Urinary bladder (tissue), 4 donors: ENCODE data around the gene NANOS3. TPM values are rescaled to one million over a fixed set of nuclear protein-coding genes. Genes with fewer than 3 reads are reported as not detected.
"Not testable (repeated sequence)": the region's sequence is repeated elsewhere in the genome, so short reads cannot be mapped to it uniquely, and the experiment has no call there.

Source experiments
- DNase-seq: peaks from one replicate; pipeline ENCODE4 v3.0.0-alpha.2; 2015; ENCODE audit errors: extremely low spot score
- H3K27ac ChIP-seq: one replicate; pipeline ENCODE4 v1.5.1; 2013; ENCODE audit warnings: low read depth, mild to moderate bottlenecking, moderate library complexity
- H3K36me3 ChIP-seq: one replicate; pipeline ENCODE4 v1.6.1; 2013; ENCODE audit warnings: mild to moderate bottlenecking, moderate library complexity; ENCODE audit not compliant: insufficient read depth
- H3K4me1 ChIP-seq: one replicate; pipeline ENCODE4 v1.6.1; 2013; ENCODE audit warnings: mild to moderate bottlenecking, moderate library complexity; ENCODE audit not compliant: insufficient read depth
- H3K4me3 ChIP-seq: one replicate; pipeline ENCODE4 v1.5.1; 2013; ENCODE audit warnings: low read depth, low read length
- WGBS: extraction: QIAGEN DNeasy Blood & Tissue Kit; methylation state at CpG from one replicate; pipeline ENCODE4 v1.1.7; 2013; 5-methylcytosine and 5-hydroxymethylcytosine counted together
- polyA plus RNA-seq: library from polyadenylated mRNA; stranded (reverse); fragments of 200-250 nt; gene quantifications from one replicate; pipeline ENCODE4 v1.2.3, GENCODE V29; 2013
- small RNA-seq: library from RNA; depleted of rRNA; stranded (forward); fragments of <200 nt; gene quantifications from one replicate; pipeline ENCODE3, GENCODE V24; 2014
- total RNA-seq: library from RNA; depleted of rRNA; stranded (reverse); fragments of >200 nt; gene quantifications from one replicate; pipeline ENCODE4 v1.2.3, GENCODE V29; 2014
- donor health status: healthy with polysubstance abuse.
- donor health status: healthy.

Gene NANOS3
- total and polyA plus RNA-seq, 2 donors, result 0.57 TPM; not detected in 1

GRCh38 chr19:13920940-13921747, 44.2 kb downstream of the NANOS3 start:
- H3K27ac ChIP-seq, result no peak overlapping the region
- no peak overlapping the region for H3K4me3 ChIP-seq
- no peak for DNase-seq
- H3K4me1 ChIP-seq, result no peaks in the 10 kb centered on the region
- H3K36me3 ChIP-seq, result peaks cover 14% of the 10 kb centered on the region
- 82% methylated on average over 2 of the region's 2 CpGs for WGBS

- H3K36me3 ChIP-seq, result peaks cover 14% of the 10 kb centered on the region
- H3K27ac ChIP-seq, H3K4me3 ChIP-seq, H3K4me1 ChIP-seq, DNase-seq: not testable (repeated sequence)
- 98% methylated on average over 6 of the region's 6 CpGs for WGBS
Measured at GRCh38 chr19:13922118-13922517, 45.2 kb downstream of the NANOS3 start.

- H3K27ac ChIP-seq, result no peak overlapping the region
- peaks cover 16% of the 10 kb centered on the region for H3K36me3 ChIP-seq
- DNase-seq, result no peak
- no peaks in the 10 kb centered on the region for H3K4me1 ChIP-seq
- WGBS, result 94% methylated on average over 28 of the region's 28 CpGs
- no peak overlapping the region for H3K4me3 ChIP-seq
Measured at GRCh38 chr19:13923194-13923987, 46.5 kb downstream of the NANOS3 start.

- Histone ChIP-seq H3K27ac (no peak overlapping the region), H3K4me1 (no peaks in the 10 kb centered on the region), H3K4me3 (no peak overlapping the region), H3K36me3 (peaks cover 9% of the 10 kb centered on the region)
- no peak for DNase-seq
- WGBS, result 79% methylated on average over 4 of the region's 4 CpGs
Measured at GRCh38 chr19:13926010-13926409, 49.1 kb downstream of the NANOS3 start.

GRCh38 chr19:13926715-13927114, 49.8 kb downstream of the NANOS3 start:
- no peak overlapping the region for H3K27ac ChIP-seq
- no peak overlapping the region for H3K4me3 ChIP-seq
- no peaks in the 10 kb centered on the region for H3K4me1 ChIP-seq
- 84% methylated on average over 8 of the region's 8 CpGs for WGBS
- DNase-seq, result no peak
- H3K36me3 ChIP-seq, result peaks cover 9% of the 10 kb centered on the region

GRCh38 chr19:13929340-13929739, 52.4 kb downstream of the NANOS3 start:
- Histone ChIP-seq H3K27ac (no peak overlapping the region), H3K4me3 (no peak overlapping the region), H3K36me3 (peaks cover 6% of the 10 kb centered on the region), H3K4me1 (no peaks in the 10 kb centered on the region)
- DNase-seq, result no peak
- 82% methylated on average over 12 of the region's 12 CpGs for WGBS

- no peak overlapping the region for H3K27ac ChIP-seq
- peaks cover 6% of the 10 kb centered on the region for H3K36me3 ChIP-seq
Measured at GRCh38 chr19:13929956-13930355, 53.0 kb downstream of the NANOS3 start.

More at GRCh38 chr19:13929956-13930355, 53.0 kb downstream of the NANOS3 start:
- no peak for DNase-seq
- Histone ChIP-seq H3K4me3 (no peak overlapping the region), H3K4me1 (no peaks in the 10 kb centered on the region)
- WGBS, result 90% methylated on average over 17 of the region's 17 CpGs

Small RNA genes within 50 kb of the gene (small RNA-seq; reads per million reads assigned to genes)
- gene MIR181C (352 reads per million, percentile 98 among the genes with 10 or more reads in this experiment), gene MIR181D (34.4 reads per million, percentile 96 among the genes with 10 or more reads in this experiment)

Other genes starting within 250 kb of the NANOS3 start
- 23.3 TPM for gene MRI1, start 112.6 kb upstream of the NANOS3 start, total RNA-seq
- 38.1 TPM for gene MRI1, start 112.6 kb upstream of the NANOS3 start, polyA plus RNA-seq
- 22.6 TPM for gene C19orf53, start 102.7 kb upstream of the NANOS3 start, total RNA-seq
- 156 TPM for gene C19orf53, start 102.7 kb upstream of the NANOS3 start, polyA plus RNA-seq
- 2.5 TPM for gene ZSWIM4, start 81.7 kb upstream of the NANOS3 start, total RNA-seq
- gene ZSWIM4, start 81.7 kb upstream of the NANOS3 start, polyA plus RNA-seq, result 2.2 TPM
- 2.0 TPM for gene BRME1, start 29.0 kb downstream of the NANOS3 start, total RNA-seq
- 2.2 TPM for gene BRME1, start 29.0 kb downstream of the NANOS3 start, polyA plus RNA-seq
- 7.3 TPM for gene CC2D1A, start 29.1 kb downstream of the NANOS3 start, total RNA-seq
- 25.8 TPM for gene CC2D1A, start 29.1 kb downstream of the NANOS3 start, polyA plus RNA-seq
- 0.21 TPM for gene PODNL1, start 61.3 kb downstream of the NANOS3 start, total RNA-seq
- 2.4 TPM for gene PODNL1, start 61.3 kb downstream of the NANOS3 start, polyA plus RNA-seq
- gene DCAF15, start 75.4 kb downstream of the NANOS3 start, total RNA-seq, result 6.6 TPM
- gene DCAF15, start 75.4 kb downstream of the NANOS3 start, polyA plus RNA-seq, result 26.0 TPM
- 2.9 TPM for gene RFX1, start 129.2 kb downstream of the NANOS3 start, total RNA-seq
- gene RFX1, start 129.2 kb downstream of the NANOS3 start, polyA plus RNA-seq, result 8.1 TPM
- gene RLN3, start 151.0 kb downstream of the NANOS3 start, total RNA-seq, result not detected
- gene RLN3, start 151.0 kb downstream of the NANOS3 start, polyA plus RNA-seq, result not detected
- gene IL27RA, start 154.6 kb downstream of the NANOS3 start, total RNA-seq, result 2.0 TPM
- gene IL27RA, start 154.6 kb downstream of the NANOS3 start, polyA plus RNA-seq, result 4.8 TPM
- 0.90 TPM for gene PALM3, start 184.9 kb downstream of the NANOS3 start, total RNA-seq
- 2.8 TPM for gene PALM3, start 184.9 kb downstream of the NANOS3 start, polyA plus RNA-seq
- gene MISP3, start 195.7 kb downstream of the NANOS3 start, total RNA-seq, result 0.21 TPM
- gene MISP3, start 195.7 kb downstream of the NANOS3 start, polyA plus RNA-seq, result 2.6 TPM
- gene C19orf67, start 208.6 kb downstream of the NANOS3 start, total RNA-seq, result not detected
- gene C19orf67, start 208.6 kb downstream of the NANOS3 start, polyA plus RNA-seq, result not detected
- 16.0 TPM for gene SAMD1, start 213.6 kb downstream of the NANOS3 start, total RNA-seq
- gene SAMD1, start 213.6 kb downstream of the NANOS3 start, polyA plus RNA-seq, result 50.5 TPM
- gene PRKACA, start 240.6 kb downstream of the NANOS3 start, total RNA-seq, result 41.8 TPM
- gene PRKACA, start 240.6 kb downstream of the NANOS3 start, polyA plus RNA-seq, result 91.4 TPM